ENCODE measurements around the gene ZBTB9. TPM values are rescaled to one million over a fixed set of nuclear protein-coding genes. Genes with fewer than 3 reads are reported as not detected.
A peak's percentile ranks its signal among the peaks of the same experiment; 100 is the strongest.

Gene ZBTB9
- polyA plus RNA-seq, 4 donors: 9.2 to 17.6 (median 14.2) TPM

- DNase-seq (ENCODE audit: low read depth in 4 of 4, low spot score in 3 of 4): no peak
Observed at GRCh38 chr6:33418690-33419291, 35.6 kb upstream of the ZBTB9 start.

- DNase-seq (ENCODE audit: low read depth in 4 of 4, low spot score in 3 of 4): no peak
Observed at GRCh38 chr6:33419580-33420490, 34.5 kb upstream of the ZBTB9 start, which contains the start of gene SYNGAP1. Gene SYNGAP1 (plus strand): TSS chr6:33420065. CDS start chr6:33420265, 200 bp downstream.

GRCh38 chr6:33420491-33421343, 33.7 kb upstream of the ZBTB9 start:
- DNase-seq (ENCODE audit: low read depth in 4 of 4, low spot score in 3 of 4): no peak

DNA sequence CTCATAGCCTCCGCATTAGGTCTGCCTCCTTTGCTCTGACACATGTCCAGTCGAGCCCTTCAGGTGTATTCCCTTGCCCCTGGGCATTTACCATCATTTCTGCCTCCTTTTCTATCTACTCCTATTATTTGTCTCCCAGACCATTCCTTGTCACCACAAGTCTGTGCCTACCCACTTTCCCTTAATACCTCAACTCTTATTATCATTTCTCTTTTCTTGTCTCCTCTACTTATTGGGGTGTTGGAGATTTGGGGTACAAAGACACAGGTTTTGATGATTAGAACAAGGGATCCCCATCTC, 33.1 kb upstream of the ZBTB9 start:
- no peak for DNase-seq (ENCODE audit: low read depth in 4 of 4, low spot score in 3 of 4)

GRCh38 chr6:33423777-33424176, 30.6 kb upstream of the ZBTB9 start:
- no peak for DNase-seq (ENCODE audit: low read depth in 4 of 4, low spot score in 3 of 4)

GRCh38 chr6:33424855-33425667, 29.3 kb upstream of the ZBTB9 start:
- DNase-seq (ENCODE audit: low read depth in 4 of 4, low spot score in 3 of 4): no peak

GRCh38 chr6:33425668-33426577, 28.5 kb upstream of the ZBTB9 start:
- DNase-seq (ENCODE audit: low read depth in 4 of 4, low spot score in 3 of 4): peak in 2 of 4 donors; percentile 64 to 72

DNA sequence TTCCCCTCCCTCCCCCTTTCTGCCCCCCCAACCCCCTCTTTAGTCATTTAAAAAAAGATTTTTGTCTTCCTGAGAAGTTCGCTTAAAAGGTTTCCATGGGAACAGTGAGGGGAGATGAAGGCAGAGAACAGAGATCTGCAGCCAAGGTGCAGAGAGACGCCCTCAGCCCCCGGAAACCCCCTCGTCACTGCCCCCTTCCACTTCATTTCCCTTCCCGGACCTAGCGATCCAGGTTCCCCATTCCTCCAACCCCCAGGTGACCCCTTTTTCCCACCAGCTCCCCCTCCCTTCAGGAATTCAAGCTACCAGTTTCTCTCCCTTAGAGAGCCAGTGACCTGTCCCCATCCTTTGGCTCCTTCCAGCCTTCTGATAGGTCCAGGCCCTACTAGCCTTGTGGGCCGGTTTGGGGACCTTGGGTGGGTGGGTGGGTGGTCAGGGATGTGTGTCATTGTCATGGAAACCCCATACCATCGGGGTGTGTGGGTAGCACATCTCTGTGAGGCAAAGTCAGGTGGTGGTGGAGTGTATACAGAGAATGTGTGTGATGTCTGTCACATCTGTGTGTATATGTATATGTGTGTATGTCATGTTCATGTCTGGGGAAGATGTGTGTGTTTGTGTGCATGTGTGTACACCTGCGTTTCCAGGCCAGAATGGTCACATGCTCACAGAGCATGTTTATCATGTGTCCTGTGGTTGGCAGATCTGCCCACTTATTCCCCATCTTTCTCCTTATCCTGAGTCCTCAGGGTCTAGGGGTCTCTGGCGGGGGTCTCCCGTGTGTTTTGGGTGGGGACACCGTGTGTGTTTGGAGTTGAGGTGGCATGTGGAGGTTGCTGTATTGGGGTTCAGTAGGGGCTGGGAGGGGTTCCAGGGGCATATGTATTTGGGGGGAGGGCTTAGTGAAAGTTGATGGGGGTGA, 27.5 kb upstream of the ZBTB9 start:
- DNase-seq (ENCODE audit: low read depth in 4 of 4, low spot score in 3 of 4): no peak

- DNase-seq (ENCODE audit: low read depth in 4 of 4, low spot score in 3 of 4): no peak
Observed at GRCh38 chr6:33427585-33428223, 26.7 kb upstream of the ZBTB9 start.

DNA sequence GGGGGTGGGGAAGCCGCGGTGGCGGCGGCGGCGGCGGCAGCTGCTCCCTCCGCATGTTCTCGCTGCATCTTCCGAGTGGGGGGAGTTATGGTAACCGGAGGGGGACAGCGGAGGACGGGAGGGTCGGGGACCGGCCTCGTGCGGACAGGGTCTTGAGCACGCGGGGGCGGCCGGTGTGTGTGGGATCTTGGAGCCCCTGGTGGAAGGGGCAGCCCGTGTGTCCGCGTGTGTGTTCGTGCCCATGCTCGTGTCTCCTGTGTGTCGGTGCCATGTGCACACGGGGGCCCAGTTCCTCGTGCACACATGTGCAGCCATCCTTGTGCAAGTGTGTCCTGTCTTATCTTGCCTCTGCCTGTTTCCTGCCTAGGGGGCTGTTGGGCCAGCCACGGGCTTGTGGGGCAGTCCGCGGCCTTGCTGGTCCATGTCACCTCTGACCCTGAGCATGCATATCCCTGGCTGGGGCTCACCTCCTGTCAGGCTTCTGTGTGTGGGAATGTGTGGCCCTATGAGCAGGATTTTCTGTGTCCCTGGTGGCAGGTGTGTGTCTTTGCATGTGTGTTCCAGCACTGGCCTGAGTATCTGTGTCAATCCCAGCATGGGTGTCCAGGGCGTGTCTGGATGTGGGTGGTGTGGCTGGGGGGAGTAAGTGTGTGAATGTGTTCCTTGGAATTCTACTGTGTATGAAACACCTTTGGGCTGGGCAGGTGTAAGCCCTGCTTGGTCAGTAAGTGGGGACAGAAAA, 26.0 kb upstream of the ZBTB9 start:
- DNase-seq (ENCODE audit: low read depth in 4 of 4, low spot score in 3 of 4): no peak

DNA sequence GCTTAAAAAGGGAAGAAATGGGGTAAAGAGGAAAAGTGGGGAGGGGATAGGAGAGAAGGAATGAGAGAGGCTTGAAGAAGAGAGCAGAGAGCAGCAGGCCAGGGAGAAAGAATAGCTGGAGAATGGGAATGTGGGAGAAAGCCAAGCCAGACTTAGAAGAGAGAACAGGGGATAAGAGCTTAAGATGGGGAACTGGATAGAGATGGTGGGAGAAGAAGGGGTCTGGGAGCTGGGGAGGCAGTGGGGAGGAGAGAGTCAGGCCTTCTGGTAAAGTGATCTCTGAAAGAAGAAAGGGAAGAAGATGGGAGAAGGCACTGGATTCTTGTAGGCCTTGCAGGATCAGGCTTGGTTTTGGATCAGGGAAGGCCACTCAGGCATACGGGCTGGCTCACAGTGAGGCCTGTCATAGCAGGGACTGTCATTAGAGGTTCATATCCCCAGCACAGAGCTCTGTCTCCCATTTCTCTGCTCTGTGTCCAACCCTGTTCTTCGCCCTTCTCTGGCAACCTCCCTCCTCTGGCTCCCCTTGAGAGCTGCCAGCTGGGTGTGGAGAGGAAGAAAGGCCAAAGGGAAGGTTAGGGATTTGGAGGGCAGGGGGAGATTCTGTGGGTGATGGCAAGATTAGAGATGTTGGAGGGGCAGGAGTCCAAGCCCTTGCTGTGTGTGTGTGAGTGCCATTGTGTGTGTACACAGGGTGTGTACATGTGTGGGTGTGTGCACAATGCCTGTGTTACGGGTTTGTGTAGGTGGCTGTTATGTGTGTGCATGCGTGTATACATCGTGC, 25.2 kb upstream of the ZBTB9 start:
- no peak for DNase-seq (ENCODE audit: low read depth in 4 of 4, low spot score in 3 of 4)

- no peak for DNase-seq (ENCODE audit: low read depth in 4 of 4, low spot score in 3 of 4)
Observed at GRCh38 chr6:33429750-33430052, 24.7 kb upstream of the ZBTB9 start.

- DNase-seq (ENCODE audit: low read depth in 4 of 4, low spot score in 3 of 4): no peak
Observed at GRCh38 chr6:33430334-33430733, 24.0 kb upstream of the ZBTB9 start.

DNA sequence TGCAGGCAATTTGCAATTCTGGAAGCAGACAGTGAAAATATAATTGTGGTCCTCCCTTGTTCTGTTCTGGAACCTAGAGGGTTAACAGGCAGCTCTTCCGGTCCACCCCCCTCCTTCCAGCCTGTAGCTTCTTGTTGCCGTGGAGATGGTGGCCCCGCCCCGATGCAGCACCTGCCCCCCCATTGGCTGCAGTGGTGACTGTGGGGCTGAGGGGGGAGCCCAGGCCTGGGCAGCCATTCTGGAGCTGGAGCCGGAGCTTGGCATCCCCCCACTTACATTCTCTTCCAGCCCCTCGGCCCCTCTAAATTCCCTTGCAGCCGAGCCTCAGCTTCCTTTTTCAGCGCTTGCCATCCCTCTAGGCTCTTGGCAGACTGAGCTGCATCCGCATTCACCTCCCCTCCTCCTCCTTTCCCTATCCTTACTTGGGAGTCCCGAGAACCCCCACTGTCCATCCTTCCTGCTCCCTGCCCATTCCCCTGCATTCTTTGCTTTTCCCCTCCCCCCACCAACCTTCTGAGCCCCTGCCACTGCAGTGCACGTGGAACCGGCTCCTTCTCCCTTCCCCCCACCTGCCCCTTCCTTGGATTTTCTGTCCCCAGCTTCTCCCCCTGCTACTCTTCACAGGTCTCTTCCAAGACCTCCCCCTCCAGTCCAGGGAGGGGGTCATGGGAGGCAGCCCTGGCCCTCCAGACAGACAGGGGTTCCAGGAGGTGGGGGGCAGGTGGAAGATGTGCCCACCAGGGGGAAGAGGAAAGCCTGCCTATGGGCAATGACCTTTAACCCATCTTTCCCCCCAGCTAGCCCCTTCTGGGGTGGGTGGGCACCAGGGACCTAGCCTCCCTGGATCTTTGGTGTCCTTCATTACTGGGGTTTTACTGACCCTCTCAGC, 23.1 kb upstream of the ZBTB9 start:
- no peak for DNase-seq (ENCODE audit: low read depth in 4 of 4, low spot score in 3 of 4)

DNA sequence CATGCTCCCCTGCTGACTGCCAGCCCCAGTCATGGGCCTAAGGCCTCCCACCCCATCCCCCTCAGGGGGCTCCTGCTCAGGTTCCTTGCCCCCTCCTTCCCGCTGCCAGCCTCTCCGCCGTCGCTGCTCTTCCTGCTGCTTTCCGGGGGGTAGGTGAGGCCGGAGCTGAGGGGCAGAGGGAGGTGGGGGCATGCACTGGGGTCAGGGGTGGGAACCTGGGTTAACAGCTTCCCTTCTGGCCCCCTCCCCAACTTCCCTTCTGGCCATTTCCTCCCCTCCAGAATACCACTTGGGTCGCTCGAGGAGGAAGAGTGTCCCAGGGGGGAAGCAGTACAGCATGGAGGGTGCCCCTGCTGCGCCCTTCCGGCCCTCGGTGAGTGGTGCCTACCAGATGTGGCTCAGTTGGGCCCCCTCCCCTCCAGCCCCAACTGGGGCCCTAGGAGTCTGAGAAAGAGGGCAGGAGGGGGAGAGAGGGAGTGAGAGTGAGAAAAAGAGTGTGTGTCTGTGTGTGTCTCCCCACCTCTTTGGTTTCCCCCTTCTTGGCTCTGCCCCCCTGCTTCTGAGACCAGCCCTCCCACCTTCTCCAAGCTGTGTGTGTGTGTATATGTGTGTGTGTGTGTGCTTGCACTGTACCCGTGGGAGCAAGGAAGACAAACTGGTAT, 22.4 kb upstream of the ZBTB9 start:
- no peak for DNase-seq (ENCODE audit: low read depth in 4 of 4, low spot score in 3 of 4)
